GM23338 (cell line): ENCODE results near the gene SPNS3.

Experiments used
- EZH2 ChIP-seq: fragments of 200-600 bp; sonication (generic); IDR thresholded peaks from one replicate; pipeline ENCODE4 v1.8.0; 2017; ENCODE audit warnings: antibody characterized with exemption, mild to moderate bottlenecking, low read depth; ENCODE audit not compliant: unreplicated experiment
- TF ChIP-seq, protein P1 (sequence below), 2 experiments: fragments of 200-600 bp in 1 of 2; sonication (generic) in 1 of 2; conservative IDR thresholded peaks; 2 replicates each; pipeline versions ENCODE4 v1.5.1 to v1.6.1; 2016 to 2017; ENCODE audit warnings: antibody characterized with exemption in 2 of 2, low read depth in 2 of 2, mild to moderate bottlenecking in 2 of 2, moderate library complexity in 1 of 2

DNA sequence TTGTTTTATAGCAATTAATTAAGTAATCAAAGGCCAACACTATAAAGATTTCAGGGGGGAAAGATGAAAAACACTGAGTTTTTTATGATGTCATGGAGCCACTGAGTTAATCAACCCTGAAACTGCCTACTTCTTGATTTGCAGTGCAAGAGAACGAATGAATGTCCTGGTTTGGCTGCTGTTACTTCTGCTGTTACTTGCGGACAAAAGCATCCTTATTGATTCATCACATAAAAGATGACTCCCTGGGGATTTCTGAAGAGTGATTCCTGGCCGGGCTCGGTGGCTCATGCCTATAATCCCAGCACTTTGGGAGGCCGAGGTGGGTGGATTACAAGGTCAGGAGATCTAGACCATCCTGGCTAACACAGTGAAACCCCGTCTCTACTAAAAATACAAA is 10.9 kb upstream of the SPNS3 start:
- TF ChIP-seq, protein P1, sequence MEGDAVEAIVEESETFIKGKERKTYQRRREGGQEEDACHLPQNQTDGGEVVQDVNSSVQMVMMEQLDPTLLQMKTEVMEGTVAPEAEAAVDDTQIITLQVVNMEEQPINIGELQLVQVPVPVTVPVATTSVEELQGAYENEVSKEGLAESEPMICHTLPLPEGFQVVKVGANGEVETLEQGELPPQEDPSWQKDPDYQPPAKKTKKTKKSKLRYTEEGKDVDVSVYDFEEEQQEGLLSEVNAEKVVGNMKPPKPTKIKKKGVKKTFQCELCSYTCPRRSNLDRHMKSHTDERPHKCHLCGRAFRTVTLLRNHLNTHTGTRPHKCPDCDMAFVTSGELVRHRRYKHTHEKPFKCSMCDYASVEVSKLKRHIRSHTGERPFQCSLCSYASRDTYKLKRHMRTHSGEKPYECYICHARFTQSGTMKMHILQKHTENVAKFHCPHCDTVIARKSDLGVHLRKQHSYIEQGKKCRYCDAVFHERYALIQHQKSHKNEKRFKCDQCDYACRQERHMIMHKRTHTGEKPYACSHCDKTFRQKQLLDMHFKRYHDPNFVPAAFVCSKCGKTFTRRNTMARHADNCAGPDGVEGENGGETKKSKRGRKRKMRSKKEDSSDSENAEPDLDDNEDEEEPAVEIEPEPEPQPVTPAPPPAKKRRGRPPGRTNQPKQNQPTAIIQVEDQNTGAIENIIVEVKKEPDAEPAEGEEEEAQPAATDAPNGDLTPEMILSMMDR (conservative IDR thresholded peaks at IDR 0.05; ENCODE audit: low read depth in 2 of 2), result no peak
- TF ChIP-seq EZH2, result no peak
